GM21447 (cell line): Measurements from ENCODE around the gene UQCR11.

Source experiments
- ATAC-seq: cut with Tn5 transposase; IDR thresholded peaks from one replicate; pipeline ENCODE4 v1.9.1; 2021; ENCODE audit not compliant: unreplicated experiment

The UQCR11 gene

DNA sequence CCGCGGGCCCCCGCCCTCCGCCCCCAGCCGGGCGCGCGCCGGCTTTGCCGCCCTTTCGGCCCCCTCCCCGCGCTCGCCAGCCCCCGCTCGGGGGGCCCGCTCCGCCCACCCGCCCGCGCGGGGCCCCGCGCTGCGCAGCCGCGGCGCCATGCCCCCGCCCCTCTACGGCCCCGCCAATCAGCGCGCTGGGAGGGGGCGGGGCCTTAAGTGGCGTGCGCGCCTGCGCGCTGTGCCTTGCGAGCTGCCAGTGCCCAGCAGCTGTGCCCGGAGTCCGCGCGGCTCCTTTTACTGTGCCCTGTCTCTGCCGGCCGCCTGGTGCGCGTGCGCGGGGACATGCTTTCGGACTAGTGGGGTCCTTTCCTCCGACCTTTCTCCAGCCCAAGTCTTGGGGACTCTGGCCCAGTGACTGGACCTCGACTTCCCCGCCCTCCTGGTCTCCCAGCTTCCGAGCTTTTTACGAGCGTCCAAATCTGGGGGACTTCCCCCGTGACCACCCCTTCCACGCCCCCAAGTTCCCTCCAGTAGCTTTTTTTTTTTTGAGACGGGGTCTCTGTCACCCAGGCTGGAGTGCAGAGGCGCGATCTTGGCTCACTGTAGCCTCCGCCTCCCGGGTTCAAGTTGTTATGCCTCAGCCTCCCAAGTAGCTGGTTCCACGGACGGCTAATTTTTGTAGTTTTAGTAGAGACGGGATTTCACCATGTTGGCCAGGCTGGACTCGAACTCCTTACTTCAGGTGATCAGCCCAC is 12.3 kb downstream of the UQCR11 start, which contains the start of gene MBD3:
MBD3 (minus strand) TSS at position 111 of the 746 bp plus-strand sequence. CDS start 234 bp downstream, outside the sequence.
- peak; percentile 50 for ATAC-seq

DNA sequence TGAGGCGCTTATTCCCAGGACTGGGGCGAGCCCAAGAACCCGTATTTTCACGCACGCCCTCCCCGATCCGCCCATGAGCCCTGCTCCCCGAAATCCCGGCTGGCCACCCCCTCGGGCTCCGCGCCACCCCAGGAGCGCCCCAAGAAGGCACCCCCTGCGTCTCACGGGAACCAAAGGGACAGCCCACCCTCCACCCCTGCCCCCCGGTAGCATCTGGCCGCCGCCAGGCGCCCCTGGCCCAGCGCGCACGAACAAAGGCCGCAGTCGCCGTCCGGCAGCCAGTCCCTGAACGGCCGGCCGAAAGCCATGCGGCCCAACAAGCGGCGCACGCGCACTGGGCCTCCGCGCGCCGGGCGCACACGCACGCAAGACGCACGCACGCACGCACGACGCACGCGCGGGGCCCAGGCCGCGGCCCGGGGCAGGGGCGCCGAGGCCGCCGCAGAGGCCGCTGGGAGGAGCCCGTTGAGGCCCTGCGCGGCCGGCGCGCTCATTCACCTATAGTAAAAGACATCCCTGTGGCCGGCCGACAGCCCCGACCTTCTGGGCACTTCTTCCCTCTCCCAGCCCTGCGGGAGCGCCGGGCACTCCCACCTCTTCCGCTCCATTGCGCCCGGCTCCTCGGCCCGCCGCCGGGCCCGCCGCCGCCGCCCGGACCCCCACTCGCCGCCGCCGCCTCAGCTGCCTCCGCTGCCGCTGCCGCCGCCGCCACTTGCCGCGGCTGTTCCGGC is 13.1 kb downstream of the UQCR11 start:
- ATAC-seq, result peak; percentile 62

DNA sequence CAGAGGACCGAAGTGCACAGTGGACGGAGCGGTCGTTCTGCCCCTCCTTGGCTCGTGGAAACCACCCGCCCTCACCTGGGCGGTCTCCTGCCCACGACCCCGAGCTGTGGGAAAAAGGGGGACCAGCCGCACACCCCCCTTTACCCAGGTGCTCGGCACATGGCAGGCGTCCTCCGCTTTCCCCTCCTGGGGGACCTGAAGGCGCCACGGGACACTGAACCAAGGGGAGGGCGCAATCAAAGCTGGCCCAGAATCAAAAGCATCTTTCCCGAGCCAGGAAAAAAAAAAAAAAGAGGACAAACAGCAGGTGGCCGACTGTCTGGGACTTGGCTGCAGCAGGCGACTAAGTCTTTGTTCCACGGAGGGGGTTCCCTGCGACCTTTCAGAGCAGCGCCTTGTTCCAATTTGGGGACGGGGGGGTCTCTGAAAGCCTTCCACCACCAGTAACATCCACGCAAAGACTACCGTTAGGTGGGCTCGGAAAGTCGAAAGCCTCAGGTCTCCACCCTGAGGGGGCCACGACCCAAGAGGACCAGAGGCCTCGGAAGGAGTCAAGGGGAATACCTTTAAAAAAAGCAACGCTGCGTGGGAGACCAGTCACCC is 13.7 kb downstream of the UQCR11 start:
- no peak for ATAC-seq

DNA sequence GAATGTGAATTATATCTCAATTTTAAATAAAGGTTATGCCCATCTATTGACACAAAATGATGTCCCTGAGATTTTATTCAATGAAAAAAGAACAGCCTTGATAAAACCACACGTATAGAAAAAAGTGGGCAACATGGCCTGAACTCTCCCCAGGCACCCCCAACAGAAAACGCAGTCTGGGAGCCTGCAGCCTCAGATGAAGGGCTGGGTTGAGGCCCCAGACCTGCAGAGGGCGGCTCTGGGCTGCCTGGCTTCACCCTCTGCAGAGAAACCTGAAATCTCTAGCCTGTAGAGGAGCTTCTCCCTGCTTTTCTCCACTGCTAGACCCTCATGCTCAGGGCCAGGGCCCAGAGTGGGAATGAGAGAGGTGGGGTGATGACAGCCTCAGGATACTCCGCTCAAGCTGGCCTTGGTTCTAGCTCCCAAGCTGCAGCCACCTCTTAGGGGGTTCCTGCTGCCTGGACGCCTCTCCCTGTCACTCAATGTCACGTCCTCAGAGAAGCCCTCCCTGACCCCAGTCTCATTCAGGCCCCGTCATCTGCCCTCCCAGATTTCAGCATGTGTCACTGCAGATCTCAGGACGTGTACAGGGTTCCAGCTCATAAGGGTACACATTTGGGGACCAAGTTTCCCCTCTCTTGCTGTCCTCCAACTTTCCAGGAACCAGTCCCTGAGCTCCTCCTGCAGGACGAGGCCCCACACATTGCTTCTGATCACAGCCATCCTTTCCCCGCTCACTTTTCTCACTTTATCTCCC is 14.4 kb downstream of the UQCR11 start:
- ATAC-seq, result no peak

DNA sequence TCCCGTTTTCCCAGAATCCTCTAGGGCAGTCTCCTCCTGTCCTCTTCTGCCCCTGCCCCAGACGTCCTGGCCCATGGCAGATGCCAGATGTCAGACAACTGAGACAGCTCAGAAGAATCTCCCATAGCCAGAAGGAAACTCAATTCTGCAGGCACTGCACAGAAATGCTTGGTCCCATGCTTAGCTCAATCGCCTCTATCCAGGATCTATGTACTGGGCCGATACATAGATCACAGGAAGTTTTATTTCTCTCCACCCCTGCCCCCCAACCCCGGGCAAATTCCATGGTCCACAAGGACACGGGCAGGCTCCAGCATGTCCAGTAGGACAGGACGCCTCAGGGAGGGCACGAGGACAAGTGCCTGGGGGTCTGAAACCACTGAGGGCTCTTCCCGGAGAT is 17.4 kb downstream of the UQCR11 start:
- no peak for ATAC-seq

DNA sequence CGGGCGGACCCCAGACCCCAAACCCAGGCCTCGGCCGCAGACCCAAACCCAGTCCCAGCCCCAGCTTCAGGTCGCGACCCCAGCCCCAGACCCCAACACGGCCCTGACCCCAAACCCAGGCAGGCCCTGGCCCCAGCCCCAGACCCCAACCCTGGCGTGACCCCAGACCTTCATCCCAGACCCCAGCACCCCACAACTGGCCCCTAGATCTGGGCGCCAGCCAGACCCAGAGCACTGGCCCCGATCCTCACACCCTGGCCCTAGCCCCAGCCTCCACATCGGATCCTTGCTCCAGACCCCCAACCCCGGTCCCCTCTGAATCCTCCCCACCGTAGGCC is 20.1 kb downstream of the UQCR11 start:
- no peak for ATAC-seq

DNA sequence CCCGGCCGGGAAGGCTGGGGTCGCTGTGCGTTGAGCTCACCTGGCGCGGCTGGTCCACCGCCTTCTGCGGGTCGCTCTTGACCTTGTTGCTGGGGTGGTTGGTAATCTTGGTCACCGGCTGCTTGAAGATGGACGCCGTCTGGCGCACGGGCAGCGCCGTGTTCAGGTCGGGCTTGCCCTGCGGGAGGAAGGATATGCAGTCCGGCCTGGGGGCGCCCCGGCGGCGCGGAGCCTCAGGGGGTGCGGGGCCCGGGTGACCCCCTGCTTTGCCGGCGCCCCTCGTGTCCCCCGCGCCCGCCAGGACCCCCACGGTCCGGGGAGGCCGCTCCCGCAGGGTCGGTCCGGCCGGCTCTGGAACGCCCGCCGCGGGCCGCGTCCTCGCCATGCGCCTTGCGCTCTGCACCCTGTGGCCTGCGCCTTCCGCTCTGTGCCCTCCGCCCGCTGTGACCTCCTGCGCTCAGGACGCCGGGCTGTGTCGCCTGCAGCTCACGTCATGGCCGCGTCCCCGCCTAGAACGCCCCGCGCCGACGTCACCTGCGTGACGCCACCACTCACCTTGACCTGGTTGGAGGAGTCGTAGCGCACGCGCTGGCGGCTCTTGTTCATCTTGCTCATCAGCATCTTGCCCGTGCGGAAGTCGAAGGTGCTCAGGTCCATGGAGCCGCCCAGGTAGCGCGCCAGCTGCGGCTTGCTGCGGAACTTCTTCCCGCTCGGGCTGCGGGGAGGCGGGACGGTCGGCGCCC is 20.6 kb downstream of the UQCR11 start:
- no peak for ATAC-seq

DNA sequence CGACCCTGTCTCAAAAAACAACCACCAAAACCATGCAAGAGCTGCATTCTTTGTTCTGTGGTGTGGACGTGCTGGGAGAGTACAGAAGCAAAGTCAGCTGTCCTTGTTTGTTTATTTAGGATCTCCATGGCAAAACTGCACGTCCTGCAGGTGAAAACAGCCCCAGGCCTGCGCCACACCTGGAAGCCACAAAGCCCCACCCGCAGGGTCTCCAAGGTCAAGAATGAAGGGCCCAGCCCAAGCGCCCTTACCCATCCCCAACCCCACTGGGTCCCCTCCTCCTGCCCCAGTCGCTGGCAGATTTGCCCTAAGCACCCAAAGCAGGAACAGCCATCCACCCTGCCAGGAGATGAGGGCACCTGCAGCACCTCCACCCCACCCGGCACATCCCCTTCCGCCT is 23.1 kb downstream of the UQCR11 start:
- no peak for ATAC-seq

DNA sequence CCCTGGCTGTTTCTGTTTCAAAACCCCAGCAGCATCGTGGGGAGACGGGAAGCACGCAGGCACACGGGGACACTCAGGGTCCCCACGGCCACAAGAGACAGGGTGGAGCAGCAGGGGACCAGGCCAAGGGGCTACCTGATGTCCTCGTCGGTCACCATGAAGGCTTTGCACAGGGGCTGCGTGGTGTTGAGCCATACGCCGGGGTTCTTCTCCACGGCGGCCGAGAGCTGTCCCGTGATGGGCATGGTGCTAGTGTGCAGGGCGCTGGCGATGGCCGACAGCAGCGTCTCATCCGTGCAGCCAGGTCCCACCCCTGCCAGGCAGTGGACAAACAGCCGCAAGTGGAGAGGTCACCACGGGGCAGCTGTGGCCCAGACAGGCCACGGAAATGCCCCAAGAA is 24.3 kb downstream of the UQCR11 start:
- no peak for ATAC-seq

DNA sequence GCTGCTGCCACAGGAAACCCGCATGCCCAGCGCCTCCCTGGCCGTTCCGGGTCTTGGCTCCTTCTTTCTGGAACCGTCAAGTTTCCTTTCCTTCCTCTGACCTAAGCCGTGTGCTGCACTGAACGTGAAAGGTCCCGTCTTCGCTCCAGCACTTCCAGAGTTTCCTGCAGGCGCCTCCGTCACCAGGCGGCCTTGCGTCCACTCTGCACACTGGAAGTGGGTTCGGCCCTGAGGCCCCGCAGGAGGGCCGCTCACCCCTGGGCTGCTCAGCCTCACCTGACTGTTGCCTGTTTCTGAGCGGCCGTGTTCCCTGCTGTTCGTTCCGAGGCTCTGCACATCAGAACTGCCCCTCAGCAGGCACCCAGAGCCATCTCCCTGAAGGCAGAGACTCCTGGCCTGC is 24.9 kb downstream of the UQCR11 start:
- no peak for ATAC-seq

DNA sequence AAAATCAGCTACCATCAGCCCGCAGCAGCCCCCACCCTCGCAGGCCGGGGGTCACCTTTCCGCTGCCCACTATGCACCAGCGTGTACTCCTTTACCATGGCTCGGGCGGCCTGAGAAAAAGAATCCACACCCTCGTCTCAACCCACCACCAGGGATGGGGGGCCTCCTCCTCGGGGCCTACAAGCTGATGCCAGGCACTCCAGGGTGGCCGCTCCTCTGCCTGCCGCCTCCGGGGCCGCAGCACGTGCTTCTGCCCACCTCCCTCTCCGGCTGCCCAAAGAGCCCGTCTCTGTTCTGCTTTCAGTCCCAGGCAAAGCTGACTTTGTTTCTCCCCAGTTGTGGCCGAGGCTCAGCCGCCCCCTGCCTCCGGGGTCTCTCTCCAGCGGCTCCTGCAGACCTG is 26.0 kb downstream of the UQCR11 start:
- no peak for ATAC-seq

DNA sequence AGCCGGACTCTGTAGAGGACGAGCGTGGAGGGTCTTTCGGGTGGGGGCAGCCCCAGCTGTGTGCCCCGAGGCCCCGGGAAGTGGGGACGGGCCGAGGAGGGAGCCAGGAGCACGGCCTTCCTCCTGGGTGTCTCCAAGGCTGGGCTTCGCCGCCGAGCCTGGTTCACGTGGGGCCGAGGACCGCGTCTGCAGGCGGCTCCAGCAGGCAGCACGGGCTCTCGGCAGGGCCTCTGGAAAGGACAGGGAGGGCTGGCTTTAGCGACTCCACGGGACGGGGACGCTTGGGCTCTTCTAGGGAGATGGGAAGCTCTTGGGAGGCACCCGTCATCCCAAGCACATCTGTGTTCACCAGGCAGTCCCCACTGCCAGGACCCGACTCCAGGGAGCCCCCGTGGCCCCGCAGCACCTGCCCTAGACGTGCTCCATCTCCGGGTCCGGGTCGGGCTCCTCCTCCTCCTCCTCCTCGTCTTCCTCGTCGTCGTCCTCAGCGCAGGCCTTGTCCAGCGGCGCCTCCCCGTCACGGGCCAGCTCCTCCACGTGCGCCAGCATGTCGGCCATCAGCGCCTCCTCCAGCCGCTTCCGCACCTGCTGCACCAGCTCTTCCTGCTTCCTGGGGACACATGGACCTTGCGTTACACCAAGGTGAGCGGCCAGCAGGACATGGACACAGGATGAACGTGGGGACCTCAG is 27.2 kb downstream of the UQCR11 start:
- no peak for ATAC-seq

DNA sequence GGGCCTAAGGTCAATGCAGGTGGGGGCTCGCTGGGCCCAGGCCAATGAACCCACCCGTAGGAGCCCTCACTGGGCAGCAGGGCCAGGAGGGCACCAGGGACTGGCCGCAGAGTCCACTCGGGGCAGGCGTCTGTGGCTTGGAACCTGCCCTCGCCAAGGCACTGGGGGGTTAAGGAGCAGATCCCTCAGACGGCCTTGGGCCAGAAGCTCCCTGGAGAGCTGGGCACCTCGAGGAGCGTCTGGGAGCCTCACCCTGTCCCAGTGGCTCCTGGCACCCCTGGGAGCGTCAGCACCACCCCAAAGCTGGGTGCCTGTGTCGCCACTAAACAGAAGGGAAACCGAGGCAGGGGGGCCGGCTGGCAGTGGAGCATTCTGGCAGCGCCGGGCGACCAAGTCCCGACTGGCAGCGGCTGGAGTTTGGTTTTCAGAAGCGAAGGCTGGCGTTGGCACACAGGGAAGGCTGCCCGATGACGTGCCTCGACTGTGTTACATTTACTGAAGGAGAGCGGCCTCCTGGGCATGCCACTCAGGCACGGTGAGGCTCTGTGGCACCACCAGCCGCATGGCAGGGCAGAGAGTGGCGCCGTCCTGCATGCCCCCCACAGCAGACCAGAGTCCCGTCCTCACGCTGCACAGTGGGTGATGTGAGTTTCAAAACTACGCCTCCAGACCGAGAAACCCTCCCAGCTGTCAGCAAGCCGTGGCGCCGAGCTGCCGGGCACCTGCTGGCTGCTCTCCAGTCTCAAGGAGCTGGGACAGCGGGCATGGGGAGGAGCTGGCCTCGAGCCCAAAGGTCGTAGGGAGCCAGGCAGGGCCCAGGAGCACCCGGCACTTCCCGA is 28.0 kb downstream of the UQCR11 start:
- ATAC-seq, result no peak

DNA sequence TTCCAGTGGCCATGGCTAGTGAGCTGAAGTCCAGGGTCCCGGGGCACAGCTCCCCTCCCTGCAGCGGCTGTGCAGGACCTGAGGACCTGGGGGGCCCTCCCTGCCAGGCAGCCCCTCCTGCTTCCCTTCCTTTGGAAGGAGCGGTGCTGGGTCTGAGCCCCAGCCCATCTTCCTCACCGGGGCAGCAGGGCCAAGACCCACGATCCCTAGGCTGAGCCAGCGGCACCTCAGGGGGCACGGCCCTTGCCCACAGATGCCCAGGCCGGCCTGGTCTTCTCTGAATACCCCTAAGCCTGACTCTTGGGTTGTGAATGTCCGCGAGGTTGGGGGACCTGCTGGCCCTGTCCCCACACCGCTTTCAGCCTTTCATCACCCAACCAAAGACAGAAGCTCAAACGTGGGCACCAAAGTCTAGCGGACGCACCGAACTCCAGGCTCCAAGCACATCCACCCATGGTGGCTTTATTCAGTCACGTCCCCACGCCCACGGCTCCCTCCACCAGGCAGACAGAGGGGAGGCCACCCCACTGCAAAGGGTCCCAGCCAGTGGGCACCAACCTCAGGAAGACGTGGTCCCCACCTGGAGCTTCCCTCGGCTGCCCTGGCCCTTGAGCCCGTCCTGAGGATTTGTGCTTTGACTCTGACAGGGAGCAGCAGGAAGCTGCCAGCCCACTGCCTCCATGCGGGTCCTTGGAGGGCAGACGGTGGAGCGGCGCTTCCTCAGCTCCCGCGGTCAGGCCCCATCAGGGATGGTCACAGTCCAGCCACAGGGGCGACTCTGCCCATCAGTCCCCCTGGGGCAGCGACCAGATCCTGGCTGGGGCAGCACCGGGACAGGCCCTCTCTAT is 28.8 kb downstream of the UQCR11 start:
- no peak for ATAC-seq

DNA sequence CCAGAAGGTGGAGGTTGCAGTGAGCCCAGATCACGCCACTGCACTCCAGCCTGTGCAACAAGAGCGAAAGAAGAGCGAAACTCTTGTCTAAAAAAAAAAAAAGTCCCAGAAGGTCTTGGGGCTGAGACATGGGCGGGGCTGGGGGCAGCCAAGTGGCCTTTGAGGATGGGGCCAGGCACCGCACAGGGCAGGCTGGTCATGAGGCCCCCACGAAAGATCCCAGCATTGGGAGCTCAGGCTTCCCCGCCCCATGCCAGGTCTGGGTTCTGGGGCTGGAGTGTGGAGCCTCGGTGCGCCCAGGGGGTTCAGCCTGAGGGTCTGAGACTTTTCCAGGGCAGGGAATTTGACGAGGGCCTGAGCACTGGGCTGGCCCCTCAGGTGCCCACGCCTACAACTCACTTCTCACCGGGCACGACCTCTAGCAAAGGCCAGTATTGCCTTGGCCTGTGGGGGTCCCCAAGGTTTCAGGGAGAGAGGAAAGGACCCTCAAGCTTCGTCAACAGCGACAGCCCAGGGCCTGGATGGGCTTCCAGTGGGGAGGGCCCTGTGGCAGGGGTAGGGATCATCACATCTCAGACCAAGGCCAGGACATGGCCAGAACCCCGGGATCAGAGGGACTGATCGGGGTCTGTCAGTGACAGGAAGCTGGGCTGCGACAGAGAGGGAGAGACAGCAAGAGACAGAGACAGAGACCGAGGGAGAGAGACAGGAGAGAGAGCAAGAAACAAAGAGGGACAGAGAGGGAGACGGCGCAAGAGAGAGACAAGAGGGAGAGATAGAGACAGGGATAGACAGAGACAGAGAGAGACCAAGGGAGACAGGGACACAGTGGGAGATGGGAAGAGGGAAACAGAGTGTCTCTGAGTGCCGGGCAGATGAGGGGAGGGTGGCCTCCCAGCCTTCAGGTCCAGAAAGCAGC is 29.7 kb downstream of the UQCR11 start:
- ATAC-seq, result no peak

DNA sequence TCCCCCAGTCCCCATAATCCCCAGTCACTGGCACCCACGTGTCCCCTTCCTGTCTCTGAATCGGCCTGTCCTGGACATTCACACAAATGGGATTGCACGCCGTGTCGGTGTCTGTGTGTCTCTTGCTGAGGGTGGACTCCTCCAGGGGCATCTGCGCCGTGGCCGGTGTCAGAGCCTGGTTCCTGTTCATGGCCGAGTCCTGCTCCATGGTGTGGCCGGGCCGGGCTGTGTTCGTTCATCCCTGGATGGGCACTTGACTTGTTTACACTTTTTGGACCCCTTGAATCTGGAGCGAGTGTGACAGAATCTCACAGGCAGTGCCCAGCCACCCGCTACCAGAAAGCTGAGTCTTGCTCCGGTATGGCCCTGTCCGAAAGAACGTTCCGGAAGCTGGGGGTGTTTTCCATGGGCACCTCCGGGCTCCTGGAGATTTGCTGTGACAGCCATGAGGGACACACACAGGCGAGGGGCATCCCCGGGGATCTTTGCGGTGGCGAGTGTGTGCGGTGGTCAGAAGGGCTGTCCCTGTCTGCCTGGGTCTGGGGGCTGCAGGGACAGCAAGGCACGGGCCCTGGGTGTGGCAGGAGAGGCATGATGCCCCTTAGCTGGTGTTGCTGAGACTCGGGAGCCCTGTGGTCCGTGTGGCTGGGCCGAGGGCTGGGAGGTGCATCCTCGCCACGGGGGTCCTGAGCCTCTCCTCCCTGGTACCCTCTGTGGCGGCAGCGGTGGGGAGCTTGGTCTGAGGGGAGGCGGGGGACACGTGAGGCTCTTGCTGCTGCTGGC is 30.7 kb downstream of the UQCR11 start:
- ATAC-seq, result no peak

DNA sequence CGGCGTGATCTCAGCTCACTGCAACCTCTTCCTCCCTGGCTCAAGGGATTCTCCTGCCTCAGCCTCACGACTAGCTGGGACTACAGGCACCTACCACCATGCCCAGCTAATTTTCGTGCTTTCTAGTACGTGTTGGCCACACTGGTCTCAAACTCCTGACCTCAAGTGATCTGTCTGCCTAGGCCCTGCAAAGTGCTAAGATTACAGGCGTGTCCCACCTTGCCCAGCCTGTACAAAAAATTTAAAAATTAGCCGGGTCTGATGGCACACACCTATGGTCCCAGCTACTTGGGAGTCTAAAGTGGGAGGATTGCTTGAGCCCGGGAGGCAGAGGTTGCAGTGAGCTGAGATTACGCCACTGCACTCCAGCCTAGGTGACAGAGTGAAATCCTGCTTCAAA is 32.5 kb downstream of the UQCR11 start:
- ATAC-seq, result no peak
